ENCODE results near the gene KIF18A. TPM values are rescaled to one million over a fixed set of nuclear protein-coding genes. Genes with fewer than 3 reads are reported as not detected.

Gene KIF18A
- 0.24 and 0.94 TPM in 2 replicates for total RNA-seq

GRCh38 chr11:28107750-28108618, at the start of gene KIF18A, which contains the start of gene METTL15:
TSS of gene KIF18A (minus strand) at chr11:28108156. CDS start at chr11:28097947, 10,209 bp downstream.
TSS of gene METTL15 (plus strand) at chr11:28108388. CDS start at chr11:28113335, 4,947 bp downstream.

Other genes with a start within 250 kb of the KIF18A start
- 7.7 and 8.2 TPM in 2 replicates for gene METTL15, start 232 bp upstream of the KIF18A start, total RNA-seq